Smooth muscle cell (in vitro differentiated cells): Measurements from ENCODE around the gene TAGLN. TPM values are rescaled to one million over a fixed set of nuclear protein-coding genes. Genes with fewer than 3 reads are reported as not detected.

Experiments
- DNase-seq: peaks from one replicate; lab custom pipeline; 2025; ENCODE audit not compliant: unreplicated experiment; lab: John Stamatoyannopoulos, UW
- H2AFZ ChIP-seq: fragments of 200-600 bp; sonication (generic); 2 replicates; pipeline ENCODE4 v1.6.0; 2016; ENCODE audit warnings: antibody characterized with exemption, low read depth, mild to moderate bottlenecking
- H3F3A ChIP-seq: fragments of 200-600 bp; sonication (generic); 2 replicates; pipeline ENCODE4 v1.6.0; 2017; ENCODE audit warnings: antibody characterized with exemption, low read depth
- H3K27ac ChIP-seq: fragments of 200-600 bp; sonication (generic); 2 replicates; pipeline ENCODE4 v1.5.1; 2016; ENCODE audit warnings: low read depth, mild to moderate bottlenecking
- H3K27me3 ChIP-seq: fragments of 200-600 bp; sonication (generic); 2 replicates; pipeline ENCODE4 v1.6.1; 2016; ENCODE audit warnings: low read depth, mild to moderate bottlenecking
- H3K36me3 ChIP-seq: fragments of 200-600 bp; sonication (generic); 2 replicates; pipeline ENCODE4 v1.5.1; 2016; ENCODE audit warnings: low read depth
- H3K4me1 ChIP-seq: fragments of 200-600 bp; sonication (generic); 2 replicates; pipeline ENCODE4 v1.5.1; 2016; ENCODE audit warnings: low read depth
- H3K4me2 ChIP-seq: fragments of 200-600 bp; sonication (generic); 2 replicates; pipeline ENCODE4 v1.6.0; 2016; ENCODE audit warnings: mild to moderate bottlenecking
- H3K4me3 ChIP-seq: fragments of 200-600 bp; sonication (generic); 2 replicates; pipeline ENCODE4 v1.5.1; 2016; ENCODE audit warnings: mild to moderate bottlenecking
- H3K79me2 ChIP-seq: fragments of 200-600 bp; sonication (generic); 2 replicates; pipeline ENCODE4 v1.6.0; 2016; ENCODE audit warnings: low read depth, mild to moderate bottlenecking
- H3K9ac ChIP-seq: fragments of 200-600 bp; sonication (generic); 2 replicates; pipeline ENCODE4 v1.6.0; 2016; ENCODE audit warnings: low read depth
- H3K9me3 ChIP-seq: fragments of 200-600 bp; sonication (generic); replicated peaks from 2 replicates; pipeline ENCODE4 v1.5.1; 2016; ENCODE audit warnings: low read depth
- H4K20me1 ChIP-seq: fragments of 200-600 bp; sonication (generic); 2 replicates; pipeline ENCODE4 v1.6.0; 2016; ENCODE audit warnings: low read depth
- WGBS: methylation state at CpG from one replicate; pipeline ENCODE4 v1.1.7; 2016; ENCODE audit warnings: low lambda C conversion rate; 5-methylcytosine and 5-hydroxymethylcytosine counted together
- polyA plus RNA-seq: library from polyadenylated mRNA; unstranded; fragments of >200 nt; fragmentation: Nextera tagmentation; extraction: Ambion mirVana; gene quantifications from 2 replicates; pipeline ENCODE4 v1.2.1, GENCODE V29; 2016
- total RNA-seq: library from RNA; depleted of rRNA; stranded (reverse); fragments of >200 nt; gene quantifications from 2 replicates; pipeline ENCODE4 v1.2.3, GENCODE V29; 2014
- TF ChIP-seq, protein P1 (sequence below): fragments of 200-600 bp; sonication (generic); IDR thresholded peaks from 2 replicates; pipeline ENCODE4 v1.5.1; 2017; ENCODE audit warnings: borderline replicate concordance, mild to moderate bottlenecking, antibody characterized with exemption; ENCODE audit not compliant: insufficient read depth, poor library complexity, severe bottlenecking

TAGLN gene
- total and polyA plus RNA-seq, 2 experiments from 2014 or later, result 1,972 to 2,250 TPM

DNA sequence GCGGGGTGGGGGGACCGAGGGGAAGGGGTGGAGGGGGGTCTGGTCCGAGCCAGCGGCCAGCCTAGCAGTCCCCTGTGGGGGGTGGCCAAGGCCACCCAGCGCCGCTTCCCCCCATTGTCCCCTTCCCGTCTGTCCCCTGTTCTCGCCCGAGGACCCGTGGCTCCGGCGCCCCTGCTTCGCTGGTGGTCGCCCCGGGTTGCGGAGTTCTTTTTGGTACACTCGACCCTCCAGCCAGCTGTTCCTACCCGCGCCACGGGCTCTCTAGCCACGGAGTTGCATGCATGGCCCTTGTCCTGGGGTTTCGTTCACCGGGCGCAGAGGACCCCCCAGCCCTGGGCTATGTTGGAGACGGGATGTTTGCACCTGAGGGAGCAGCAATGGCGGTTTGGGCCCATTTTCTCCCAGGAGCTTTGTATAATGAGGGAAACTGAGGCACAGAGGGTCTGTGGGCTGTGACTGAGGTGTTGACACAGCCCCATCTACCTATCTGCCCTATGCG, 33.8 kb downstream of the TAGLN start:
- Histone ChIP-seq H3K4me2 (peak overlapping the region; percentile 99), H3K9ac (peak overlapping the region; percentile 85), H3F3A (no peaks in the 10 kb centered on the region), H4K20me1 (no peaks in the 10 kb centered on the region), H3K27me3 (no peaks in the 10 kb centered on the region), H2AFZ (peak overlapping the region; percentile 20), H3K9me3 (no peaks in the 10 kb centered on the region), H3K4me1 (peaks cover 10% of the 10 kb centered on the region), H3K4me3 (peak overlapping the region; percentile 92), H3K79me2 (peaks cover 51% of the 10 kb centered on the region), H3K36me3 (no peaks in the 10 kb centered on the region), H3K27ac (no peak overlapping the region)
- WGBS, result 5% methylated on average over 21 of the region's 27 CpGs
- TF ChIP-seq, protein P1, sequence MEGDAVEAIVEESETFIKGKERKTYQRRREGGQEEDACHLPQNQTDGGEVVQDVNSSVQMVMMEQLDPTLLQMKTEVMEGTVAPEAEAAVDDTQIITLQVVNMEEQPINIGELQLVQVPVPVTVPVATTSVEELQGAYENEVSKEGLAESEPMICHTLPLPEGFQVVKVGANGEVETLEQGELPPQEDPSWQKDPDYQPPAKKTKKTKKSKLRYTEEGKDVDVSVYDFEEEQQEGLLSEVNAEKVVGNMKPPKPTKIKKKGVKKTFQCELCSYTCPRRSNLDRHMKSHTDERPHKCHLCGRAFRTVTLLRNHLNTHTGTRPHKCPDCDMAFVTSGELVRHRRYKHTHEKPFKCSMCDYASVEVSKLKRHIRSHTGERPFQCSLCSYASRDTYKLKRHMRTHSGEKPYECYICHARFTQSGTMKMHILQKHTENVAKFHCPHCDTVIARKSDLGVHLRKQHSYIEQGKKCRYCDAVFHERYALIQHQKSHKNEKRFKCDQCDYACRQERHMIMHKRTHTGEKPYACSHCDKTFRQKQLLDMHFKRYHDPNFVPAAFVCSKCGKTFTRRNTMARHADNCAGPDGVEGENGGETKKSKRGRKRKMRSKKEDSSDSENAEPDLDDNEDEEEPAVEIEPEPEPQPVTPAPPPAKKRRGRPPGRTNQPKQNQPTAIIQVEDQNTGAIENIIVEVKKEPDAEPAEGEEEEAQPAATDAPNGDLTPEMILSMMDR, result no peak
- no peak for DNase-seq

GRCh38 chr11:117238221-117238620, 39.1 kb downstream of the TAGLN start:
- Histone ChIP-seq H3F3A (peaks cover 11% of the 10 kb centered on the region), H3K36me3 (peaks cover 7% of the 10 kb centered on the region), H3K27me3 (no peaks in the 10 kb centered on the region), H4K20me1 (no peaks in the 10 kb centered on the region), H3K4me3 (no peak overlapping the region), H3K27ac (peak overlapping the region; percentile 97), H3K4me2 (no peak overlapping the region), H2AFZ (no peak overlapping the region), H3K9me3 (no peaks in the 10 kb centered on the region), H3K79me2 (peaks cover 13% of the 10 kb centered on the region), H3K4me1 (peaks cover 3% of the 10 kb centered on the region), H3K9ac (no peak overlapping the region)
- TF ChIP-seq, protein P1, result no peak
- 97% methylated on average over 5 of the region's 5 CpGs for WGBS
- no peak for DNase-seq

GRCh38 chr11:117239295-117239694, 40.1 kb downstream of the TAGLN start:
- H3K79me2 ChIP-seq, result peaks cover 5% of the 10 kb centered on the region
- H2AFZ ChIP-seq, result no peak overlapping the region
- H3K27me3 ChIP-seq, result no peaks in the 10 kb centered on the region
- H3K36me3 ChIP-seq, result peaks cover 7% of the 10 kb centered on the region
- H3K27ac ChIP-seq, result peak overlapping the region; percentile 97
- H3K4me1 ChIP-seq, result no peaks in the 10 kb centered on the region
- no peaks in the 10 kb centered on the region for H4K20me1 ChIP-seq
- WGBS, result 27% methylated on average over 6 of the region's 6 CpGs
- H3K4me3 ChIP-seq, result no peak overlapping the region
- TF ChIP-seq, protein P1, result peak; percentile 23
- H3F3A ChIP-seq, result peaks cover 11% of the 10 kb centered on the region
- DNase-seq, result no peak
- peak overlapping the region; percentile 54 for H3K4me2 ChIP-seq
- H3K9ac ChIP-seq, result peak overlapping the region; percentile 75
- no peaks in the 10 kb centered on the region for H3K9me3 ChIP-seq

GRCh38 chr11:117248341-117248740, 49.2 kb downstream of the TAGLN start:
- WGBS, result 96% methylated on average over 4 of the region's 4 CpGs
- no peaks in the 10 kb centered on the region for H3F3A ChIP-seq
- no peak overlapping the region for H3K4me3 ChIP-seq
- H3K9ac ChIP-seq, result no peak overlapping the region
- no peak for DNase-seq
- H3K36me3 ChIP-seq, result no peaks in the 10 kb centered on the region
- no peaks in the 10 kb centered on the region for H3K4me1 ChIP-seq
- no peak overlapping the region for H3K4me2 ChIP-seq
- no peaks in the 10 kb centered on the region for H3K79me2 ChIP-seq
- H3K27me3 ChIP-seq, result no peaks in the 10 kb centered on the region
- H4K20me1 ChIP-seq, result no peaks in the 10 kb centered on the region
- no peaks in the 10 kb centered on the region for H3K9me3 ChIP-seq
- H2AFZ ChIP-seq, result no peak overlapping the region
- H3K27ac ChIP-seq, result no peak overlapping the region
- TF ChIP-seq, protein P1, result no peak
